H1 (cell line): Measurements from ENCODE around the gene PRC1. TPM values are rescaled to one million over a fixed set of nuclear protein-coding genes. Genes with fewer than 3 reads are reported as not detected.

ENCODE experiments used
- polyA plus RNA-seq, 7 experiments: library from polyadenylated mRNA; depleted of rRNA in 3 of 7; stranded (reverse) in 5 of 7; unstranded in 2 of 7; fragments of >200 nt in 5 of 7; fragments of 200-250 nt in 2 of 7; gene quantifications; 1 replicate in 5 of 7; 2 replicates in 1 of 7; 4 replicates in 1 of 7; pipeline versions ENCODE4 v1.2.1 to v1.2.3, GENCODE V29; 2011 to 2013; ENCODE audit warnings: missing spikeins in 2 of 7, mixed read lengths in 2 of 7
- total RNA-seq: library from RNA; stranded (reverse); fragmentation: NEBNext Ultra II Directional; extraction: Animal tissue kit (Norgen Biotek cat#: 25700); gene quantifications from 2 replicates; pipeline ENCODE4 v1.2.1, GENCODE V29; 2021
- TF ChIP-seq, protein P1 (sequence below): fragments of 300-600 bp; sonication (generic); IDR thresholded peaks from 2 replicates; pipeline ENCODE4 v1.7.1; 2012; ENCODE audit warnings: low read length, moderate library complexity, mild to moderate bottlenecking, inconsistent platforms; ENCODE audit not compliant: insufficient replicate concordance

The PRC1 gene
- total and polyA plus RNA-seq, 2 of the 8 experiments (the other 6 are each of a cell fraction or from before 2014, with no cell fraction given) = 90.7 to 181 TPM

DNA sequence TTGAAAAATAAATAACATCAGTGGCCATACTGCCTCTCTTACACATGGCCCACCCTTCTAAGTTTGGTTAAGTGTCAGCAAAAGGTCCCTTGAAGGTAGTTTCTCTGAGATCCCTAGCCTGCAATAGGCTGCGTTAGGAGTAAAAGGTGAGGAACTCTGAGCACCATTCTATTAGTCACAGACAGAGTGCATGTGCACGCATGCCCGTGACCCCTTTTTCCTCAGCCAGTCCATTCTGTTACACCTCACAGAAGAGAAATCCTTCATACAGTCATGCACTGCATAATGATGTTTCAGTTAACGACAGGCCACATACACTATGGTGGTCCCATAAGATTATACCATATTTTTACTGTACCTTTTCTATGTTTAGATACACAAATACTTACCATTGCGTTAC, 27.1 kb downstream of the PRC1 start (continued):
- TF ChIP-seq, protein P1, sequence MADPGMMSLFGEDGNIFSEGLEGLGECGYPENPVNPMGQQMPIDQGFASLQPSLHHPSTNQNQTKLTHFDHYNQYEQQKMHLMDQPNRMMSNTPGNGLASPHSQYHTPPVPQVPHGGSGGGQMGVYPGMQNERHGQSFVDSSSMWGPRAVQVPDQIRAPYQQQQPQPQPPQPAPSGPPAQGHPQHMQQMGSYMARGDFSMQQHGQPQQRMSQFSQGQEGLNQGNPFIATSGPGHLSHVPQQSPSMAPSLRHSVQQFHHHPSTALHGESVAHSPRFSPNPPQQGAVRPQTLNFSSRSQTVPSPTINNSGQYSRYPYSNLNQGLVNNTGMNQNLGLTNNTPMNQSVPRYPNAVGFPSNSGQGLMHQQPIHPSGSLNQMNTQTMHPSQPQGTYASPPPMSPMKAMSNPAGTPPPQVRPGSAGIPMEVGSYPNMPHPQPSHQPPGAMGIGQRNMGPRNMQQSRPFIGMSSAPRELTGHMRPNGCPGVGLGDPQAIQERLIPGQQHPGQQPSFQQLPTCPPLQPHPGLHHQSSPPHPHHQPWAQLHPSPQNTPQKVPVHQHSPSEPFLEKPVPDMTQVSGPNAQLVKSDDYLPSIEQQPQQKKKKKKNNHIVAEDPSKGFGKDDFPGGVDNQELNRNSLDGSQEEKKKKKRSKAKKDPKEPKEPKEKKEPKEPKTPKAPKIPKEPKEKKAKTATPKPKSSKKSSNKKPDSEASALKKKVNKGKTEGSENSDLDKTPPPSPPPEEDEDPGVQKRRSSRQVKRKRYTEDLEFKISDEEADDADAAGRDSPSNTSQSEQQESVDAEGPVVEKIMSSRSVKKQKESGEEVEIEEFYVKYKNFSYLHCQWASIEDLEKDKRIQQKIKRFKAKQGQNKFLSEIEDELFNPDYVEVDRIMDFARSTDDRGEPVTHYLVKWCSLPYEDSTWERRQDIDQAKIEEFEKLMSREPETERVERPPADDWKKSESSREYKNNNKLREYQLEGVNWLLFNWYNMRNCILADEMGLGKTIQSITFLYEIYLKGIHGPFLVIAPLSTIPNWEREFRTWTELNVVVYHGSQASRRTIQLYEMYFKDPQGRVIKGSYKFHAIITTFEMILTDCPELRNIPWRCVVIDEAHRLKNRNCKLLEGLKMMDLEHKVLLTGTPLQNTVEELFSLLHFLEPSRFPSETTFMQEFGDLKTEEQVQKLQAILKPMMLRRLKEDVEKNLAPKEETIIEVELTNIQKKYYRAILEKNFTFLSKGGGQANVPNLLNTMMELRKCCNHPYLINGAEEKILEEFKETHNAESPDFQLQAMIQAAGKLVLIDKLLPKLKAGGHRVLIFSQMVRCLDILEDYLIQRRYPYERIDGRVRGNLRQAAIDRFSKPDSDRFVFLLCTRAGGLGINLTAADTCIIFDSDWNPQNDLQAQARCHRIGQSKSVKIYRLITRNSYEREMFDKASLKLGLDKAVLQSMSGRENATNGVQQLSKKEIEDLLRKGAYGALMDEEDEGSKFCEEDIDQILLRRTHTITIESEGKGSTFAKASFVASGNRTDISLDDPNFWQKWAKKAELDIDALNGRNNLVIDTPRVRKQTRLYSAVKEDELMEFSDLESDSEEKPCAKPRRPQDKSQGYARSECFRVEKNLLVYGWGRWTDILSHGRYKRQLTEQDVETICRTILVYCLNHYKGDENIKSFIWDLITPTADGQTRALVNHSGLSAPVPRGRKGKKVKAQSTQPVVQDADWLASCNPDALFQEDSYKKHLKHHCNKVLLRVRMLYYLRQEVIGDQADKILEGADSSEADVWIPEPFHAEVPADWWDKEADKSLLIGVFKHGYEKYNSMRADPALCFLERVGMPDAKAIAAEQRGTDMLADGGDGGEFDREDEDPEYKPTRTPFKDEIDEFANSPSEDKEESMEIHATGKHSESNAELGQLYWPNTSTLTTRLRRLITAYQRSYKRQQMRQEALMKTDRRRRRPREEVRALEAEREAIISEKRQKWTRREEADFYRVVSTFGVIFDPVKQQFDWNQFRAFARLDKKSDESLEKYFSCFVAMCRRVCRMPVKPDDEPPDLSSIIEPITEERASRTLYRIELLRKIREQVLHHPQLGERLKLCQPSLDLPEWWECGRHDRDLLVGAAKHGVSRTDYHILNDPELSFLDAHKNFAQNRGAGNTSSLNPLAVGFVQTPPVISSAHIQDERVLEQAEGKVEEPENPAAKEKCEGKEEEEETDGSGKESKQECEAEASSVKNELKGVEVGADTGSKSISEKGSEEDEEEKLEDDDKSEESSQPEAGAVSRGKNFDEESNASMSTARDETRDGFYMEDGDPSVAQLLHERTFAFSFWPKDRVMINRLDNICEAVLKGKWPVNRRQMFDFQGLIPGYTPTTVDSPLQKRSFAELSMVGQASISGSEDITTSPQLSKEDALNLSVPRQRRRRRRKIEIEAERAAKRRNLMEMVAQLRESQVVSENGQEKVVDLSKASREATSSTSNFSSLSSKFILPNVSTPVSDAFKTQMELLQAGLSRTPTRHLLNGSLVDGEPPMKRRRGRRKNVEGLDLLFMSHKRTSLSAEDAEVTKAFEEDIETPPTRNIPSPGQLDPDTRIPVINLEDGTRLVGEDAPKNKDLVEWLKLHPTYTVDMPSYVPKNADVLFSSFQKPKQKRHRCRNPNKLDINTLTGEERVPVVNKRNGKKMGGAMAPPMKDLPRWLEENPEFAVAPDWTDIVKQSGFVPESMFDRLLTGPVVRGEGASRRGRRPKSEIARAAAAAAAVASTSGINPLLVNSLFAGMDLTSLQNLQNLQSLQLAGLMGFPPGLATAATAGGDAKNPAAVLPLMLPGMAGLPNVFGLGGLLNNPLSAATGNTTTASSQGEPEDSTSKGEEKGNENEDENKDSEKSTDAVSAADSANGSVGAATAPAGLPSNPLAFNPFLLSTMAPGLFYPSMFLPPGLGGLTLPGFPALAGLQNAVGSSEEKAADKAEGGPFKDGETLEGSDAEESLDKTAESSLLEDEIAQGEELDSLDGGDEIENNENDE = no peak
- TF ChIP-seq, all 59 proteins: peak for 2
